Neutrophil (primary cell): ENCODE measurements around the gene SPTBN2.

ENCODE experiments used
- H3K27ac ChIP-seq: fragments of 200-600 bp; sonication (generic); 2 replicates; pipeline ENCODE4 v1.5.1; 2016; ENCODE audit warnings: mild to moderate bottlenecking, moderate library complexity
- H3K27me3 ChIP-seq: fragments of 200-600 bp; sonication (generic); 2 replicates; pipeline ENCODE4 v1.6.0; 2016; ENCODE audit warnings: mild to moderate bottlenecking
- H3K36me3 ChIP-seq: fragments of 200-600 bp; sonication (generic); 2 replicates; pipeline ENCODE4 v1.5.1; 2017
- H3K4me1 ChIP-seq, 2 experiments: fragments of 200-600 bp in 1 of 2; sonication (generic) in 1 of 2; 1 replicate in 1 of 2; 2 replicates in 1 of 2; pipeline versions ENCODE4 v1.5.1 to v1.6.1; 2013 to 2016; ENCODE audit warnings: low read depth in 1 of 2, low read length in 1 of 2, mild to moderate bottlenecking in 1 of 2, moderate library complexity in 1 of 2; ENCODE audit not compliant: control insufficient read depth in 1 of 2, insufficient read depth in 1 of 2
- H3K4me3 ChIP-seq, 2 experiments: fragments of 200-600 bp in 1 of 2; sonication (generic) in 1 of 2; 1 replicate in 1 of 2; 2 replicates in 1 of 2; pipeline ENCODE4 v1.5.1; 2013 to 2016; ENCODE audit warnings: low read depth in 1 of 2, low read length in 1 of 2, mild to moderate bottlenecking in 1 of 2, moderate library complexity in 1 of 2
- H3K9me3 ChIP-seq: fragments of 200-600 bp; sonication (generic); 2 replicates; pipeline ENCODE4 v1.5.1; 2016
- CTCF ChIP-seq: fragments of 200-600 bp; sonication (generic); IDR thresholded peaks from 2 replicates; pipeline ENCODE4 v1.5.1; 2016; ENCODE audit warnings: antibody characterized with exemption

Gene SPTBN2

GRCh38 chr11:66686100-66686785 lies 42.8 kb downstream of the SPTBN2 start:
- H3K9me3 ChIP-seq = no peaks in the 10 kb centered on the region
- no peak overlapping the region for H3K4me3 ChIP-seq
- no peak overlapping the region for H3K27ac ChIP-seq
- no peak for TF ChIP-seq CTCF
- H3K4me1 ChIP-seq = no peaks in the 10 kb centered on the region
- no peaks in the 10 kb centered on the region for H3K36me3 ChIP-seq
- no peaks in the 10 kb centered on the region for H3K27me3 ChIP-seq

- H3K27me3 ChIP-seq = no peaks in the 10 kb centered on the region
- H3K4me1 ChIP-seq = no peaks in the 10 kb centered on the region
- no peak overlapping the region for H3K4me3 ChIP-seq
- H3K36me3 ChIP-seq = no peaks in the 10 kb centered on the region
- TF ChIP-seq CTCF = no peak
- no peak overlapping the region for H3K27ac ChIP-seq
- H3K9me3 ChIP-seq = no peaks in the 10 kb centered on the region
Measured at GRCh38 chr11:66685276-66686099, 43.5 kb downstream of the SPTBN2 start.

GRCh38 chr11:66684635-66685034 lies 44.4 kb downstream of the SPTBN2 start:
- Histone ChIP-seq H3K9me3 (no peaks in the 10 kb centered on the region), H3K36me3 (no peaks in the 10 kb centered on the region), H3K4me1 (no peaks in the 10 kb centered on the region), H3K27me3 (no peaks in the 10 kb centered on the region), H3K4me3 (no peak overlapping the region), H3K27ac (no peak overlapping the region)
- TF ChIP-seq CTCF = no peak

- Histone ChIP-seq H3K9me3 (no peaks in the 10 kb centered on the region), H3K4me3 (no peak overlapping the region), H3K36me3 (no peaks in the 10 kb centered on the region), H3K27me3 (no peaks in the 10 kb centered on the region), H3K27ac (no peak overlapping the region), H3K4me1 (no peaks in the 10 kb centered on the region)
- no peak for TF ChIP-seq CTCF
Measured at GRCh38 chr11:66683877-66684276, 45.1 kb downstream of the SPTBN2 start.

DNA sequence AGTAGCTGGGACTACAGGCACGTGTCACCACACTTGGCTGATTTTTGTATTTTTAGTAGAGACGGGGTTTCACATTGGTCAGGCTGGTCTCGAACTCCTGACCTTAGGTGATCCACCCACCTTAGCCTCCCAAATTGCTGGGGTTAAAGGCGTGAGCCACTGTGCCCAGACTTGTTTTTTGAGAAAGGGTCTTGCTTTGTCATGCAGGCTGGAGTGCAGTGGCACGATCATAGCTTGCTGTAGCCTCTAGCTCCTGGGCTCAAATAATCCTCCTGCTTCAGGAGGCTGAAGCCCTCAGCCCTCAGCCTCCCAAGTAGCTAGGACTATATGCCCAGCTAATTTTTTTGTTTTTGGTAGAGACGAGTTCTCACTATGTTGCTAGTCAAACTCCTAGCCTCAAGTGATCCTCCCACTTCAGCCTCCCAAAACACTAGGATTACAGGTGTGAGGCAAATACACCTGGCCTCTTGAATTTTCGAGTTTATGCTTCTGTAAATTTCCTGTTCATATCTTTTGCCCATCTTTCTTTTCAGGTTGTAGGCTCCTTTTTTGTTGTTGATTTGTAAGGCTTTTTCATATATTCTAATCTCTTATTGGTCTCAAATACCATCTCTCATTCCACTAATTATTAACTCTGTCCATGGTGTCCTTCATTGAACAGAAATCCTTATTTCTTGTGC lies 47.9 kb downstream of the SPTBN2 start:
- Histone ChIP-seq H3K36me3 (no peaks in the 10 kb centered on the region), H3K27ac (no peak overlapping the region), H3K4me3 (no peak overlapping the region), H3K9me3 (no peaks in the 10 kb centered on the region), H3K27me3 (no peaks in the 10 kb centered on the region), H3K4me1 (peaks cover 19% of the 10 kb centered on the region in 2 experiments)
- TF ChIP-seq CTCF = no peak
